ENCODE measurements around the gene FOXF2. TPM values are rescaled to one million over a fixed set of nuclear protein-coding genes. Genes with fewer than 3 reads are reported as not detected.

The FOXF2 gene
- total and polyA plus RNA-seq, 2 of the 4 experiments (the other 2 are of a cell fraction), result 2.5 to 16.3 TPM

- H3K36me3 ChIP-seq (ENCODE audit: control insufficient read depth, insufficient read depth, low read length), result no peaks in the 10 kb centered on the region
- H2AK9ac ChIP-seq (replicated peaks; ENCODE audit: low read depth, low read length, poor library complexity), result no peak overlapping the region
- H4K91ac ChIP-seq (ENCODE audit: insufficient read depth, low read depth, low read length), result no peak overlapping the region
- dilution Hi-C loops (cut with HindIII; ENCODE audit: low sequenced_read_pairs, unreplicated experiment) (no loop called here), in situ Hi-C loops (cut with MboI; ENCODE audit: low sequenced_read_pairs) (no loop called here), intact Hi-C loops (cut with micrococcal nuclease) (no loop called here)
- ATAC-seq (ENCODE audit: low read depth) (0 out of 2 replicates have a peak, but pooled peaks have one; percentile 28), DNase-seq (no peak)
- no peak overlapping the region for H2AK5ac ChIP-seq (ENCODE audit: low read depth, low read length)
- no peak overlapping the region for H3K14ac ChIP-seq (replicated peaks; ENCODE audit: low read depth, low read length)
- no peaks in the 10 kb centered on the region; the same call in 1 of the 2 replicates for H3K27me3 ChIP-seq (ENCODE audit: control insufficient read depth, insufficient read depth, low read length)
- H3K9ac ChIP-seq (ENCODE audit: low read depth, low read length), result no peak overlapping the region
- POLR2A ChIA-PET (ENCODE audit: unreplicated experiment), result no interaction called here
- H3K27ac ChIP-seq (ENCODE audit: insufficient read depth, low read length), result no peak overlapping the region
- H2AFZ ChIP-seq (replicated peaks; ENCODE audit: low read length, poor library complexity), result no peak overlapping the region
- no peak overlapping the region for H3K23ac ChIP-seq (ENCODE audit: low read depth, low read length)
- peaks cover 4% of the 10 kb centered on the region; the same call in 1 of the 2 replicates for H3K4me1 ChIP-seq (ENCODE audit: control insufficient read depth, insufficient read depth, low read length)
- WGBS, 2 experiments (ENCODE audit: extremely low coverage in 2 of 2, insufficient read length in 1 of 2), result 50% methylated on average over 1 of the region's 6 CpGs; no CpG with 5 or more reads in 1 of the 2 experiments
- TF ChIP-seq RCOR1 (IDR thresholded peaks at IDR 0.05; ENCODE audit: insufficient replicate concordance, low read length) (no peak), USF2 (IDR thresholded peaks at IDR 0.05; ENCODE audit: low read depth, low read length) (no peak), CHD1 (IDR thresholded peaks at IDR 0.05; ENCODE audit: low read depth, low read length) (no peak), BHLHE40 (IDR thresholded peaks at IDR 0.05; ENCODE audit: low read depth, low read length) (no peak), FOS (IDR thresholded peaks at IDR 0.05; ENCODE audit: low read depth, low read length) (no peak), ELK1 (IDR thresholded peaks at IDR 0.05; ENCODE audit: borderline replicate concordance, low read depth, low read length) (no peak), RFX5 (IDR thresholded peaks at IDR 0.05; ENCODE audit: low read depth, low read length) (no peak), MAZ (IDR thresholded peaks at IDR 0.05; ENCODE audit: borderline replicate concordance, low read depth, low read length) (no peak)
- no peak overlapping the region for H2BK20ac ChIP-seq (ENCODE audit: low read depth, low read length)
- H4K8ac ChIP-seq (ENCODE audit: low read depth in 2 of 2, low read length in 2 of 2), result no peak overlapping the region
- H2BK5ac ChIP-seq (ENCODE audit: low read depth, low read length, poor library complexity, severe bottlenecking), result no peak overlapping the region
- H2BK15ac ChIP-seq (ENCODE audit: low read depth, low read length), result no peak overlapping the region
- H3K79me1 ChIP-seq (ENCODE audit: low read depth in 1 of 2, low read length in 2 of 2), result no peaks in the 10 kb centered on the region
- CTCF ChIA-PET, result no interaction called here
- no peak overlapping the region for H3K18ac ChIP-seq (ENCODE audit: low read depth, low read length)
- no peak overlapping the region for H4K5ac ChIP-seq (ENCODE audit: low read depth, low read length)
- peaks cover 4% of the 10 kb centered on the region; the same call in 1 of the 2 replicates for H3K9me1 ChIP-seq (ENCODE audit: insufficient read depth, low read length)
- no peak overlapping the region for H3K56ac ChIP-seq (ENCODE audit: extremely low read depth, insufficient read depth, low read length)
- H3K4me3 ChIP-seq (ENCODE audit: insufficient read depth, low read depth, low read length), result no peak overlapping the region
- no TSS peak for BruUV-seq (replicated peaks)
- H3K4ac ChIP-seq (ENCODE audit: low read depth, low read length), result no peak overlapping the region
- peaks cover 4% of the 10 kb centered on the region; the same call in 1 of the 2 replicates for H3K9me3 ChIP-seq (ENCODE audit: control insufficient read depth, insufficient read depth, low read length)
- H3K4me2 ChIP-seq (ENCODE audit: low read depth, low read length), result no peak overlapping the region
- no peaks in the 10 kb centered on the region for H4K20me1 ChIP-seq (ENCODE audit: insufficient read depth, low read length)
- H2BK120ac ChIP-seq (ENCODE audit: low read depth, low read length), result no peak overlapping the region
Measured at GRCh38 chr6:1365686-1366085, 23.7 kb upstream of the FOXF2 start.

All from IMR-90 (cell line).